Measurements from ENCODE around the gene CYP2S1. TPM values are rescaled to one million over a fixed set of nuclear protein-coding genes. Genes with fewer than 3 reads are reported as not detected.

CYP2S1 gene
- total and polyA plus RNA-seq, 9 of the 15 experiments (the other 6 are each of a cell fraction or from before 2014, with no cell fraction given): 0.07 to 1.9 (median 0.41) TPM

DNA sequence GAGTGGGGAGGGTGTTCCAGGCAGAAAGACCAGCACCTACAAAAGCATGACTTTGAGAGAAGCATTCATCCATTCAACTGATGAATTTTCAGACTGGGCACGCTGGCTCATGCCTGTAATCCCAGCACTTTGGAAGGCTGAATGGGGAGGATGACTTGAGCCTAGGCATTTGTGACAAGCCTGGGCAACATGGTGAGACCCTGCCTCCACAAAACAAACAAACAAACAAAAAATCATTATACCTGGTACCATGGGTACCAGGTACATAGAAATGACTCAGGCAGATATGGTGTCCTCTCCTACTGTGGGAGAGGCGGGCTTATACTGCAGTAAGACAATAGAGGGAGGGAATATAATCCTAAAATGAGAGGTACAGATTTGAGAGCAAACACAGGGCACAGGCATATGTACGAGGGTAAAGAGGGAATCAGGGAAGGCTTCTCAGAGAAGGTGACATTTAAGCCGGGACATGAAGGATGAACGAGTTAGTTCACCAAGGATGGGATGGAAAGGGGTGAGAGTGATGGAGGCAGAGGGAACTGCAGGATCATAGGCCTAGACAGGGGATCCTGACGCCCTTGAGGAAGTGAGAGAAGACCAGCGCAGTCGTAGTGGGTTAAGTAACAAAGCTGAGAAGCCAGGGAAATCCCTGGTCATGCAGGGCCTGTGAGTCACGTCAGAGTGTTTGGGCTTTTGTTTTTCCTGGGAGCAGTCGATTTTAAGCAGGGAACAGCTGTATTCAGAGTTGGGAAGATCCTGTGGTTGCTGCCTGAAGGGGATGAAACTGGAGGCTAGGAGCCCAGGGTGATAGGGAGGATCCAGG lies 2.9 kb downstream of the CYP2S1 start:
- no TSS peak for BruUV-seq (replicated peaks)
- H3K4me1 ChIP-seq (replicated peaks in 1 of 2; ENCODE audit: control insufficient read depth in 2 of 2, insufficient read depth in 2 of 2, low read length in 2 of 2): peaks cover 5 to 18% of the 10 kb centered on the region in 2 experiments; a peak in 4 of 5 replicates
- DNase-seq (ENCODE audit: extremely low read depth in 1 of 4, low spot score in 3 of 4) (no peak), ATAC-seq (no peak), FAIRE-seq (no peak)
- no peaks in the 10 kb centered on the region for H3K79me2 ChIP-seq (ENCODE audit: control insufficient read depth, insufficient read depth, low read length)
- no peak overlapping the region for H3K4me2 ChIP-seq (ENCODE audit: insufficient read depth, low read length)
- no peak overlapping the region for H3K4me3 ChIP-seq
- H3K27me3 ChIP-seq (ENCODE audit: control insufficient read depth in 2 of 2, insufficient read depth in 2 of 2, low read length in 2 of 2): peaks cover 0 to 43% of the 10 kb centered on the region in 2 experiments; a peak in 3 of 5 replicates
- no peak overlapping the region for H2AFZ ChIP-seq (ENCODE audit: low read depth, low read length)
- intact Hi-C loops (cut with micrococcal nuclease): no loop called here
- H3K36me3 ChIP-seq (ENCODE audit: control insufficient read depth, insufficient read depth, low read length): no peaks in the 10 kb centered on the region
- ChIA-PET CTCF (ENCODE audit: low intra/inter-chr PET ratio) (no interaction called here), POLR2A (interaction anchor here (0.7 kb wide), 1 partner anchor 233 kb away, joined by 3 read pairs; no protein-coding TSS in a partner anchor)
- in situ Hi-C loops (cut with MboI): no loop called here
- no peaks in the 10 kb centered on the region for H4K20me1 ChIP-seq (replicated peaks; ENCODE audit: control insufficient read depth, insufficient read depth, low read length)
- H3K9ac ChIP-seq (ENCODE audit: insufficient read depth in 1 of 2, low read depth in 2 of 2, low read length in 2 of 2): no peak overlapping the region
- no peaks in the 10 kb centered on the region for H3K9me3 ChIP-seq (replicated peaks; ENCODE audit: control insufficient read depth, insufficient read depth, low read depth, low read length)
- no peak overlapping the region for H3K27ac ChIP-seq (ENCODE audit: extremely low read depth, low read depth, low read length)
- peak; percentile 58 for TF ChIP-seq ZFP36 (IDR thresholded peaks at IDR 0.05; ENCODE audit: low read depth, low read length, partially characterized antibody)
- peak; percentile 20 to 25; a peak in 1 of 4 replicates for TF ChIP-seq NRF1 (conservative IDR thresholded peaks at IDR 0.05 in 1 of 2, IDR thresholded peaks at IDR 0.05 in 1 of 2)
- TF ChIP-seq NEUROD1 (IDR thresholded peaks at IDR 0.05; ENCODE audit: borderline replicate concordance, low read depth, low read length, partially characterized antibody): no peak
- H3K9me1 ChIP-seq (ENCODE audit: control insufficient read depth, insufficient read depth, low read length): no peaks in the 10 kb centered on the region
- 14% methylated on average over 10 of the region's 10 CpGs for WGBS (ENCODE audit: insufficient coverage, low coverage, missing lambda C conversion rate)

GRCh38 chr19:41198559-41198958 lies 5.5 kb downstream of the CYP2S1 start:
- no peak for ATAC-seq
- Histone ChIP-seq H2AFZ (ENCODE audit: low read depth, low read length) (no peak overlapping the region), H3K27ac (ENCODE audit: extremely low read depth, low read depth, low read length) (no peak overlapping the region), H3K9me1 (ENCODE audit: control insufficient read depth, insufficient read depth, low read length) (no peaks in the 10 kb centered on the region), H4K20me1 (replicated peaks; ENCODE audit: control insufficient read depth, insufficient read depth, low read length) (no peaks in the 10 kb centered on the region), H3K4me2 (ENCODE audit: insufficient read depth, low read length) (no peak overlapping the region), H3K27me3 (ENCODE audit: control insufficient read depth in 2 of 2, insufficient read depth in 2 of 2, low read length in 2 of 2) (peaks cover 0 to 46% of the 10 kb centered on the region in 2 experiments; a peak in 3 of 5 replicates), H3K36me3 (ENCODE audit: control insufficient read depth, insufficient read depth, low read length) (no peaks in the 10 kb centered on the region), H3K79me2 (ENCODE audit: control insufficient read depth, insufficient read depth, low read length) (no peaks in the 10 kb centered on the region), H3K9me3 (replicated peaks; ENCODE audit: control insufficient read depth, insufficient read depth, low read depth, low read length) (no peaks in the 10 kb centered on the region), H3K4me1 (replicated peaks in 1 of 2; ENCODE audit: control insufficient read depth in 2 of 2, insufficient read depth in 2 of 2, low read length in 2 of 2) (peaks cover 0 to 12% of the 10 kb centered on the region in 2 experiments; a peak in 2 of 5 replicates), H3K4me3 (no peak overlapping the region), H3K9ac (ENCODE audit: insufficient read depth in 1 of 2, low read depth in 2 of 2, low read length in 2 of 2) (peak overlapping the region in 1 of 2 experiments; percentile 4; a peak in 1 of 4 replicates)
- no peak for DNase-seq (ENCODE audit: extremely low read depth in 1 of 4, low spot score in 3 of 4)
- no peak for FAIRE-seq
- BruUV-seq (replicated peaks): no TSS peak
- WGBS (ENCODE audit: insufficient coverage, low coverage, missing lambda C conversion rate): 18% methylated on average over 10 of the region's 11 CpGs
- in situ Hi-C loops (cut with MboI) (no loop called here), intact Hi-C loops (cut with micrococcal nuclease) (no loop called here)
- ChIA-PET POLR2A (interaction anchor here (0.5 to 1.1 kb wide), 2 partner anchors 9 to 353 kb away, joined by 4 read pairs; no protein-coding TSS in a partner anchor), CTCF (ENCODE audit: low intra/inter-chr PET ratio) (no interaction called here)
- no peak for TF ChIP-seq HDAC6 (IDR thresholded peaks at IDR 0.05; ENCODE audit: low read depth, low read length)
- 0 out of 2 replicates have a peak, but pooled peaks have one; percentile 15 for TF ChIP-seq BHLHE40 (IDR thresholded peaks at IDR 0.05; ENCODE audit: low read length)
